Colon (tissue), 2 donors: ENCODE data around the gene PLPPR3.
"Not testable (repeated sequence)": the region's sequence is repeated elsewhere in the genome, so short reads cannot be mapped to it uniquely, and the experiment has no call there.

Experiments used
- FAIRE-seq: peaks from 2 replicates; lab custom pipeline; 2012; peaks lifted over from hg19 to GRCh38; lab: Jason Lieb, UNC
- donor health status: control.
- donor health status: control.

The PLPPR3 gene

GRCh38 chr19:829129-829758, 7.5 kb upstream of the PLPPR3 start:
- FAIRE-seq, result no peak

- FAIRE-seq, result no peak
Measured at GRCh38 chr19:827710-828321, 6.1 kb upstream of the PLPPR3 start, which contains the start of gene AZU1. Gene AZU1 (plus strand): TSS chr19:827837. CDS start chr19:827847, 10 bp downstream.

- FAIRE-seq, result no peak
Measured at GRCh38 chr19:827314-827709, 5.6 kb upstream of the PLPPR3 start.

DNA sequence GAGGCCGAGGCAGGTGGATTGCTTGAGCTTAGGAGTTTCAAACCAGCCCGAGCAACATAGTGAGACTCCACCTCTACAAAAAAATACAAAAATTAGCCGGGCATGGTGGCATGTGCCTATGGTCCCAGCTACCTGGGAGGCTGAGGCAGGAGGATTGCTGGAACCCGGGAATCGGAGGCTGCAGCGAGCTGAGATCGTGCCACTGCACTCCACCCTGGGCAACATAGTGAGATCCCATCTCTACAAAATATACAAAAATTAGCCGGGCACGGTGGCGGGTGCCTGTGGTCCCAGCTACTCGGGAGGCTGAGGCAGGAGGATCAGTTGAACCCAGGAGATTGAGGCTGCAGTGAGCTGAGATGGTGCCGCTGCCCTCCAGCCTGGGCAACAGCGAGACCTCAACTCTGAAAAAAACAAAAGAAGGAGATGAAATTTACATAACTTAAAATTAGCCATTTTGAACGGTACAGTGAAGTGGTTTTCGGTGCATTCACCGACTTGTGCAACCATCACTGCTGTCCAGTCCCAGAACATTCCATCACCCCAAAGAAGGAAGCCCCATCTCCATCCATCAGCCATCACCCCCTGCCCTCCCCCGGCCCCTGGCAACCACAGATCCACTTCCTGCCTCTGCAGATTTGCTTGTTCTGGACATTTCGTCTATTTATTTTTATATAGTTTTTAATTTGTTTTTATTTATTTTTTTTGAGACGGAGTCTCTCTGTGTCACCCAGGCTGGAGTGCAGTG, 4.3 kb upstream of the PLPPR3 start:
- no peak for FAIRE-seq

DNA sequence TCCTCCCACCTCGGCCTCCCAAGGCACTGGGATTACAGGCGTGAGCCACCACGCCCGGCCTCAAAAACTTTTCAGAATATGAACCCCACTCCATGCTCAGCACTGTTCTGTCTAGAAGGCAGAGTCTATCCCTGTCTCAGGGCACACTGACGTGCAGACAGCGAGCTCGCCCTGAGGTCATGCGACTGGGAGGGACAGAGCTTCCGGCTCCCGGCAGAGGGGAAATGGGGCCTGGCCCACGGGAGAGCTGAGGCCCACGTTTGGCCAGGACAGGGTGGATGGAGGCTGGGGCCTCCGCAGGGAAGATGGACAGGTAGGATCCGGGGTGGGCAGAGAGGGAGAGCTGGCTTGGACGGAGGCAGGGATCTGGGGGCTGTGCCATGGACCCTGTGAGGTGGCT, 3.1 kb upstream of the PLPPR3 start:
- FAIRE-seq, result no peak

DNA sequence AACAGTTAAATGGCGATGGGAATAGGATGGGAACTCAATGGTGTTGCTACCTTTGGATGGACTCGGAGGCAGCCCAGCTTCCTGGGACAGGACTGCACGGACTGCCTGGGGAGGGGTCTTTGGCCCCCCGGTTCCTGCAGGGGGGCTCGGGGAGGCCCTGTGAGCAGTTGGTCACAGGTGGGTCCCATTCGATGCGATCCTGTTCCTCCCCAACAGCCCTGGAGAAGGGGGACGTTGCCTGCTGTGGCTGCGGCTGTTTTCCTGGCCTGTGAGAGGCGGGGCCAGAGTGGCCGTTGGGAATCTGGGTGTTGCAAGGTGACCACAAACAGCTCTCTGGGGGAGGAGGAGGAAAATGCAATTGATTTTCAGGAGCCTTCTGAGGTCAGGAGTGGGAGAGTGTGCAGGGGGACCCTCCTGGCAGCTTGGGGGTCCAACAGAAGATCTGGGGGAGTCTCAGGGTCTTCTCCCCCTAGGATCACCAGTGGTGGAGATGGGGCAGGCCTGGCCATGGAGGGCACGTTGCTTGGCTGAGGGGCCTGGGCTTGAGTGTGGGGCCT, 1.9 kb upstream of the PLPPR3 start:
- FAIRE-seq, result no peak

- FAIRE-seq, result no peak
Measured at GRCh38 chr19:821231-821824, 427 bp downstream of the PLPPR3 start.

- not testable (repeated sequence) for FAIRE-seq
Measured at GRCh38 chr19:820212-820611, 1.5 kb downstream of the PLPPR3 start.

GRCh38 chr19:816500-816857, 5.3 kb downstream of the PLPPR3 start:
- FAIRE-seq, result no peak

DNA sequence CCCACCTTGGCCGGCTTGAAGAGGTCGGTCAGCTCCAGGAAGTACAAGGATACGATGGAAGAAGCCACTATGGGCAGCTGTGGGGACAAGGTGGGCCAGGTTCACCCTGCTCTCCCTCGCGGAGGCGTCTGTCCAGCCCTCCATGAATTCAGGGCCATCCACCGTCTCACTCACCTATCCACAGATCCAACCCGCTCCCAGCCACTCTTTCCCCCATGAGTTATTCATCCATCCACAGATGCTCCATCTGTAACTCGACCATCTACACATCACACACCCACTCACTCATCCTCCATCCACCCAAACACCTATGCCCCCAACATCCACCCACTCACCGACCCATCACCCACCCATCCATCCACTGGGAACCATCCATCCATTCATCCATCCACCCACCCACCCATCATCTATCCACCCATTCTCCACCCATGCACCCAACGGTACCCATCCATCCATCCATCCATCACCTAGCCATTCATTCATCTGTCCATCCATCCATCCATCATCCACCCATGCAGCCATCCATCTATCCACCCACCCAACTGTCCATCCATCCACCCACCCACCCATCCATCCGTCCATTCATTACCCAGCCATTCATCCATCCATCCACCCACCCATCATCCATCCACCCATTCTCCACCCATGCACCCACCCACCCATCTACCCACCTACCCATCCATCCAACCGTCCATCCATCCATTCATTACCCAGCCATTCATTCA, 5.8 kb downstream of the PLPPR3 start:
- no peak for FAIRE-seq

GRCh38 chr19:815079-815774, 6.5 kb downstream of the PLPPR3 start:
- no peak for FAIRE-seq

DNA sequence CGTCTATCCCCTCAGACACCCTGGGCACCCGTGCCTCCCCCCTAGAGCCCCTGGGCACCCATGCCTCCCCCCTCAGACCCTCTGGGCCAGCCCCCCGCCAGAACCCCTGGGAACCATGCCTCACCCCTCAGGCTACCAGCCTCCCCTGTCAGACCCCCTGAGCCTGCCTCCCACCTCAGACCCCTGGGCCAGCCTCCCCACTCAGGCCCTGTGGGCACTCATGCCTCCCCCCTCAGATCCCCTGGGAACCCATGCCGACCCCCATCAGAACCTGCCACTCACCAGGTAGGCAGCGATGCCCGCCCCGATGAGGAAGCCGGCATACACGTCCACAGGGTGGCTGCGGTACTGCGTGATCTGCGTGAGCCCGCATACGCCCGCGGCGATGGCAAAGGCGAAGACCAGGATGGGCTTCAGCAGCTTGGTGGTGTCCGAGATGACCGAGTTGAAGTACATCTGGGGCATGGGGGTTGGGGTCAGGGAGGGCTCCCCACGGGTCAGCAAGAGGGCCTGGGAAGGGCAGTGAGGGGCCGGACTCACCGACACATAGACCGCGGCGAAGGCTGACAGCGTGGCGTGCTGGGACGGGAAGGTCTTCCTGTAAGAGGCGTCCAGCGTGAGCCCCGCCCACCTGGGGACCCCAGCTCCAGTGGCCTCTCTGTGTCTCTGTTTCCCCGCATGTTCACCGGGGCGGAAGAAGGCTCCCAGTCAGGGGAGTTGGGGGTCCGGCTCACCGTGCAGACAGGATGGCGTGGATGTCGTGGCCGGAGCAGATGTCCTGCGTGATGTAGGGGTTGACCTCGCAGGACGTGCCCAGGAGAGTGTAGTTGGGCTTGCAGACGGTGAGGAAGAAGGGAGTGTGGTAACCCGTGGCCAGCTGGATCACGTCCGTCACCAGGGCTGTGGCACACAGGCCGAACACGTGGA, 7.3 kb downstream of the PLPPR3 start:
- FAIRE-seq, result no peak

- no peak for FAIRE-seq
Measured at GRCh38 chr19:813219-814151, 8.3 kb downstream of the PLPPR3 start.

GRCh38 chr19:812747-813218, 9.0 kb downstream of the PLPPR3 start:
- FAIRE-seq, result no peak

DNA sequence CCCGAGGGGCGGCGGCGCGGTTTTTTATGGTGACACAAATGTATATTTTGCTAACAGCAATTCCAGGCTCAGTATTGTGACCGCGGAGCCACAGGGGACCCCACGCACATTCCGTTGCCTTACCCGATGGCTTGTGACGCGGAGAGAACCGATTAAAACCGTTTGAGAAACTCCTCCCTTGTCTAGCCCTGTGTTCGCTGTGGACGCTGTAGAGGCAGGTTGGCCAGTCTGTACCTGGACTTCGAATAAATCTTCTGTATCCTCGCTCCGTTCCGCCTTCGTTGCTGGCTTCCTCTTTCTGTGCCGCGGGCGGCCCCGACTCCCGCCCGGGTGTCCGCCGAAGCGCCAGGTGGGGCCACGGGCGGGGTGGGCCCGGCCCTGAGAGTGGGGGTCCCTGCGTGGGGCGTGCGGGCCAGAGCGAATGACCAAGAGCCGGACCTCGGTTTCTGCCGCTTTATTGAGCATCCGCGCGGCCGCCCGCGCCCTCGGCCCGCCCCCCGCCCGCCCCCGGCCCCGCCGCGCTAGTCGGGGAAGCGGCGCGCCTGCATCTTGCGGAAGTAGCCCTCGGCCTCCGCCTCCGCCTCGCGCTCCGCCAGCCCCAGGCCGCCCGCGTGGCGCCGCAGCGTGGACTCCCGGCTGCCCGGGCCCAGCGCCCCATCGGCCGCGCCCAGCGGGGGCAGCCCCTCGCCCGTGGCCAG, 9.6 kb downstream of the PLPPR3 start:
- FAIRE-seq, result no peak

DNA sequence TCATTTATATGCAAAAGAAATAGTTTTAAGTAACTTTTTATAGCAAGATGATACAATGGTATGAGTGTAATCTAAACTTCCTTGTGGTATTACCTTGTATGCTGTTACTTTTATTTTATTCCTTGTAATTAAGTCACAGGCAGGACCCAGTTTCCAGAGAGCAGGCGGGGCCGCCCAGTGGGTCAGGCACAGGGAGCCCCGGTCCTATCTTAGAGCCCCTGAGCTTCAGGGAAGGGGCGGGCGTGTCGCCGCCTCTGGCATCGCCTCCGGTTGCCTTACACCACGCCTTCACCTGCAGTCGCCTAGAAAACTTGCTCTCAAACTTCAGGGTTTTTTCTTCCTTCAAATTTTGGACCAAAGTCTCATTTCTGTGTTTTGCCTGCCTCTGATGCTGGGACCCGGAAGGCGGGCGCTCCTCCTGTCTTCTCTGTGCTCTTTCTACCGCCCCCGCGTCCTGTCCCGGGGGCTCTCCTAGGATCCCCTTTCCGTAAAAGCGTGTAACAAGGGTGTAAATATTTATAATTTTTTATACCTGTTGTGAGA, 10.2 kb downstream of the PLPPR3 start:
- FAIRE-seq, result no peak

GRCh38 chr19:810883-811489, 10.8 kb downstream of the PLPPR3 start:
- FAIRE-seq, result no peak
